Gastroesophageal sphincter (tissue), 3 donors: Measurements from ENCODE around the gene ZCCHC10.

Experiments
- POLR2A ChIP-seq, 2 donors: fragments of 450-650 bp; IDR thresholded peaks; one replicate each; pipeline ENCODE4 v1.6.1; 2017; ENCODE audit warnings: antibody characterized with exemption in 2 of 2, mild to moderate bottlenecking in 2 of 2, moderate library complexity in 1 of 2
- TF ChIP-seq, protein P1 (sequence below), 4 experiments: fragments of 200-600 bp in 2 of 4; fragments of 450-650 bp in 2 of 4; sonication (generic) in 1 of 4; IDR thresholded peaks; one replicate each; pipeline ENCODE4 v1.5.1; 2017 to 2019; ENCODE audit warnings: antibody characterized with exemption in 4 of 4, mild to moderate bottlenecking in 2 of 4, moderate library complexity in 2 of 4

DNA sequence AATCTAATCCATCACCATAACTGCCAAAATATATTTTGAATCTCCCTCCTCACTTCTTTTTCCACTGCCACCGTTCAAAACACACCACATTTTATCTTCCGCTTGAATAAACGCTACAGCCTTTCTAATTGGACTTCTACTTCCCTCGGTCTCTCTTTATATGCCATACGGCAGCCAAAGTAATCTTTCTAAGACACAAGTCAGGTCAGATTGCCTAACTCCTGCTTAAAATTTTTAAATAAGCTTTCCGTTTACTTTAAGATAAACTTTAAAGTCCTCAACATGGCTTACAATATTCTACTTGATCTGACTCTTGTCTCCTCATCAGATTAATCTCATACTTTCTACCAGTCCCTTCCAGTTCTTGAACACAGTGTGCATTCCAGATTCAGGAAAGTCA lies 72.6 kb downstream of the ZCCHC10 start:
- TF ChIP-seq, protein P1, sequence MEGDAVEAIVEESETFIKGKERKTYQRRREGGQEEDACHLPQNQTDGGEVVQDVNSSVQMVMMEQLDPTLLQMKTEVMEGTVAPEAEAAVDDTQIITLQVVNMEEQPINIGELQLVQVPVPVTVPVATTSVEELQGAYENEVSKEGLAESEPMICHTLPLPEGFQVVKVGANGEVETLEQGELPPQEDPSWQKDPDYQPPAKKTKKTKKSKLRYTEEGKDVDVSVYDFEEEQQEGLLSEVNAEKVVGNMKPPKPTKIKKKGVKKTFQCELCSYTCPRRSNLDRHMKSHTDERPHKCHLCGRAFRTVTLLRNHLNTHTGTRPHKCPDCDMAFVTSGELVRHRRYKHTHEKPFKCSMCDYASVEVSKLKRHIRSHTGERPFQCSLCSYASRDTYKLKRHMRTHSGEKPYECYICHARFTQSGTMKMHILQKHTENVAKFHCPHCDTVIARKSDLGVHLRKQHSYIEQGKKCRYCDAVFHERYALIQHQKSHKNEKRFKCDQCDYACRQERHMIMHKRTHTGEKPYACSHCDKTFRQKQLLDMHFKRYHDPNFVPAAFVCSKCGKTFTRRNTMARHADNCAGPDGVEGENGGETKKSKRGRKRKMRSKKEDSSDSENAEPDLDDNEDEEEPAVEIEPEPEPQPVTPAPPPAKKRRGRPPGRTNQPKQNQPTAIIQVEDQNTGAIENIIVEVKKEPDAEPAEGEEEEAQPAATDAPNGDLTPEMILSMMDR (IDR thresholded peaks at IDR 0.05) = no peak
- no peak for TF ChIP-seq POLR2A (IDR thresholded peaks at IDR 0.05)
